HEK293 (cell line): ENCODE measurements around the gene PCNX3.

ENCODE experiments used
- CTCF ChIP-seq: fragments of 450-650 bp; formaldehyde crosslinking; IDR thresholded peaks from 2 replicates; pipeline ENCODE4 v1.5.1; 2016; ENCODE audit warnings: missing biosample characterization, missing genetic modification characterization
- ZNF266 ChIP-seq: fragments of 450-650 bp; formaldehyde crosslinking; IDR thresholded peaks from 2 replicates; pipeline ENCODE4 v1.5.1; 2016; ENCODE audit warnings: missing biosample characterization, missing genetic modification characterization, low read depth
- ZNF398 ChIP-seq: fragments of 450-650 bp; formaldehyde crosslinking; IDR thresholded peaks from 2 replicates; pipeline ENCODE4 v1.5.1; 2017; ENCODE audit warnings: missing biosample characterization, missing genetic modification characterization

GRCh38 chr11:65646958-65647701 is 31.6 kb downstream of the PCNX3 start:
- TF ChIP-seq ZNF398 (tag by site-specific recombination) (no peak), CTCF (tag by site-specific recombination) (no peak), ZNF266 (tag by site-specific recombination) (no peak)
